GM21360 (cell line): Measurements from ENCODE around the gene ZMIZ2.
"Not testable (repeated sequence)": the region's sequence is repeated elsewhere in the genome, so short reads cannot be mapped to it uniquely, and the experiment has no call there.

ENCODE experiments used
- ATAC-seq: cut with Tn5 transposase; IDR thresholded peaks from one replicate; pipeline ENCODE4 v1.9.1; 2021; ENCODE audit warnings: mild to moderate bottlenecking, moderate library complexity; ENCODE audit not compliant: unreplicated experiment

ZMIZ2 gene

DNA sequence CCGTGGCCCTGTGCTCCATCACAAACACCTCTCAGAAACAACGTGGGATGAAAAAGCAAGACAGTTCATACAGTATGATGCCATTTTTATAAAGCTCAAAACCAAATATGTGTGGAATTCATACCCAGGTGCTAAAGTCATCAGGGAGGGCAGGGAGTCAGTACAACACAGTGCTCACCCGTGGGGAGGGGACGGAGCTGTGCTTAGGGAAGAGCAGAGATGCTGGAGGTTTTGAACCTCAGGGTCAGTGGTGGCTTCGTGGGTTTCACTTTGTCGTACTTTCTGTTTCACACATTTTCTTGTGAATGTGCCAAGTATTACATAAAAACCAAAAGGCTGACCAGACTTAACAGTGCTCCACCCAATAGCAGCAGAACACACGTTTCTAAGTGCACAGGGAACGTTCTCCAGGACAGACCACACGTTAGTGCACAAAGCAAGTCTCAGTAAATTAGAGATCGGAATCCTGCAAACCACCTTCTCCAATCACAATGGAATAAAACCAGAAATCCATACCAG is 21.2 kb downstream of the ZMIZ2 start:
- no peak for ATAC-seq

DNA sequence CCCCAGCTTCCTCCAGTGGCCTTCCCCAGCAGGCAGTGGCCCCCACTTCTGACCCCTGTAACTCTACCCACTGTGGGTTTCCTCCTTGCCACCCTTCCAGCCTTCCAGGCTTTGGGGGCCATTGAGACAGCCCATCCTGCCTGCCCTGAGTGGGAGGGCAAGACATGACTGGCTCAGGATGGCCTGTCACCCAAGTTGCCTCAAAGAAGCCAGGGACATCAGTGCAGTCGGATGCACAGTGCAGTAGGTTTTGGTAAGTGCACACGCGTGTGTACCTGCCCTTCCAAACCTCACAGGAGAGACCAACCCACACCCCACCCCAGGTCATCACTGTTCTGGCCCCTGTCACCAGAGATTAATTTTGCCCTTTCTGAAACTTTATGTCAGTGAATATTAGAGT is 22.7 kb downstream of the ZMIZ2 start:
- ATAC-seq = no peak

DNA sequence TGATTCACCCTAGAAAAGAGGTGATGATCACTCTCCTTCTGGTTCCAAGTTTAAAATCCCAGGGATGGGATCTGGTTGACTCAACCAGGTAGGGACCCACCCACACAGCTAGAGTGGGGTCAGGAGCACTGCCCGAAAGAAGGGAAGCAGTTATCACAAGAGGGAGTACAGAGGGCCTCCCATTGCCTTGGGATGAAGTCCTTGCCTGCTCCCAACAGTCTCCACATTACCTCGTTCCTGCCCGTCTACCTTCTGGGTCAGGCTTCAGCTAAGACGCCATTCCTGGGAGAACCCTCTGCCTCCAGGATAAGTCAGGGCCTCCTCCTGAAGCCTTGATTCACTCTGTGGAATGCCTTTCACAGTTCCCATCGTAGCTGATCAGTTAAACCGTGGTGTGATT is 23.8 kb downstream of the ZMIZ2 start:
- ATAC-seq = no peak

DNA sequence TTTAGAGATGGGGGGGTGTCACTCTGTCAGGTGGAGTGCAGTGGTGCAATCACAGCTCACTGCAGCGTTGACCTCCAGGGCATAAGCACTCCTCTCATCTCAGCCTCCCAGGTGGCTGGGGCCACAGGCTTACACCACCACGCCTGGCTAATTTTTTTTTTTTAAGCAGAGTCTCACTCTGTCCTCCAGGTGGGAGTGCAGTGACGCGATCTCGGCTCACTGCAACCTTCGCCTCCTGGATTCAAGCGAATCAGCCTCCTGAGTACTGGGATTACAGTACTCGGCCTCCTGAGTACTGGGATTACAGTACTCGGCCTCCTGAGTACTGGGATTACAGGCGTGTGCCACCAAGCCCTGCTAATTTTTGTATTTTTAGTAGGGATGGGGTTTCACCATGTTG is 24.2 kb downstream of the ZMIZ2 start:
- no peak for ATAC-seq

DNA sequence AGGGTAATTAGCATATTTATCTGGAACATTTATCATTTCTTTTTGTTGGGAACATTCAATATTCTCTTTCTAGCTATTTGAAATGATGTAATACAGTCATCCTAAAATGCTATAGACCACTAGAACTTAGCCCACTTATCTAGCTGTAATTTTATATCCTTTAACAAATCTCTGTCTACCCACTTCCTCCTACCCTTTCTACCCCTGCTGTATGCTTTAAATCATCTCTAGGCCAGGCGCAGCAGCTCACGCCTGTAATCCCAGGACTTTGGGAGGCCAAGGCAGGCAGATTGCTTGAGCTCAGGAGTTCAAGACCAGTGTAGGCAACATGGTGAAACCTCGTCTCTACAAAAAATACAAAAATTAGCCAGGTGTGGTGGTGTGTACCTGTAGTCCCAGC is 25.8 kb downstream of the ZMIZ2 start:
- ATAC-seq = not testable (repeated sequence)

DNA sequence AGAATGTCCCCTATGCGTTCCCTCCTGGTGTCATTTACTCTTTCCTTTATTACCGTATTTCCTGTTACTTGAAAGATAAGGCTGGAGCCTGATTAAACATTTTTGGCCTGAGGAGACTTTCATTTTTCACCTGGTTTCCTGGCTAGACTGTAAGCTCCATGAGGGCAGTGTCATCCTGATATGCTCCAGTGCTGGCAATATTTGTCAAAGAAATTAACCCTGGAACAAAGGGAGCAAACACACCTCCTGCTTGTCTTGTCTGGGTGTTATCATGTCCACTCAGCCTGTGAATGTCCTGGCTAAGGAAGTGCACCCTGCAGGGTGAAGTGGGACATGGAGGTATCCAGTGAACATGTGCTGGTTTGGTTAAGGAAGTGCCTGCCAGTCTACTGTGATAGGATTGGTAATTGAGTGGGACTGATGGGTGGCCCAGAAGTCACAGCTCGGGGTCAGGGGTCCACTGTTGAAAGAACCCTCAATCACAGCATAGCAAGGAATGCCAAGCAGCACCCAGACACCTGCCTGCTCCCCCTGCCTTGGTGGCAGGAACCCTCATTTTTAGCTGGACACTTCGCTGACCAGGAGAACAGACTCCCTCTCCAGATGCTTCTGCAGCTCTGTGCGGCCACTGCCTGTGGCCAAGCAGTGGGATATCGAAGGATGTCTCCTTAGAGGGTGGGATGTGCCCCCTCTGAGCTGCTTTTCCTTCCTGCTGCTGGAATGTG is 26.9 kb downstream of the ZMIZ2 start:
- ATAC-seq = no peak

DNA sequence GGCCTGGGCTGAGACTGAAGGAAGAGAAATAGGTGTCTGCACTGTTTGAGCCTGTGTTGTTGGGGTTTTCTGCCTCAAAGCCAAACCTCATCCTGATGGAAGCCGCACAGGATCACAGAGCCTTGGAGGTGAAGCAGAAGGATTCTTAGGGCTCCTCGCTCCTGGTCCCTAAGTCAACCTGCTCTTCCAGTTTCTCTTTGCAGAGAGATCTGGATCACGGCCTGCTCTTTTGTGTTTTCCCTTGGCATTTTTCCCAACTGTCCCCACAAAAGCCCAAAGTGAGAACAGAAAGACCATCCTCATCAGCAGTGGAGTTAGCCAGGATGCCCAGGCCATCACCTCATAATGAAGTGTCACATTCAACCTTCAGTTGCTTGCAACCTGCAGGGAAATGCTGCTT is 27.6 kb downstream of the ZMIZ2 start:
- no peak for ATAC-seq

DNA sequence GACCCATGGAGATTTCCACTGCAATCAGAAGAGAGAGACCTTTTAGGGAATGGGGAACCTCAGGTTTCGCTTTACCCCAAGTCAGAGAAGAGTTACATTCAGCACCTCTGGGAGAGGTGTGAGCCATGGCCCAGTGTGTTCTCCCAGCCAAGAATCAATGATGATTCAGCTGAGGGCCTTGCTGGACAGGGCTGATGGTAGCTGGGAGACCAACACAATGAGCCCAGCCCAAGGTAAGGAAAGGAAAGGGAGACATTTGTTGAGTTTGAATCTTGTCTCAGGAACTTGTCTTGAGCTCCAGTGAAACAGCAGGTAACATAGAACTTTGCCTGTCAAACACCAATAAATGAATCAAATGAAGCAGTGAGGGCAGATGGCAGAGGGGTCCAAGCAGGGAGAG is 33.8 kb downstream of the ZMIZ2 start:
- ATAC-seq = no peak

DNA sequence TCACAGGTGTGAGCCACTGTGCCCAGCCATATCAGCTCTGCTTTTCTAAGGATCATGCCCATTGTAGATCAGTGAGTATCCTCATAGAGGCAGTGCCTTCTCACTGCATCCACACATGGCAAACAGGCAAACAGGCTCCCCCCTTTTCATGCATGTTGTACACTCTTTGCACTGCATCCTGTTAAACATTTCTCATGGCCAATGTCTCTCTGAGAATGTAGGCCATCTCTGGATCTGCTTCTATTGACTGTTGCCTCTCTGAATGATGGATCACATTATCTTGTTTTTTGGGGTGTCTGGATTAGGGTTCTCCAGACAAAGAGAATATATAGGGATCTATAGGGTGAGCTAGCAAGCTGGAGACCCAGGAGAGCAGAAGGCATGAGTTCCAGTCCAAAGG is 34.8 kb downstream of the ZMIZ2 start:
- no peak for ATAC-seq

DNA sequence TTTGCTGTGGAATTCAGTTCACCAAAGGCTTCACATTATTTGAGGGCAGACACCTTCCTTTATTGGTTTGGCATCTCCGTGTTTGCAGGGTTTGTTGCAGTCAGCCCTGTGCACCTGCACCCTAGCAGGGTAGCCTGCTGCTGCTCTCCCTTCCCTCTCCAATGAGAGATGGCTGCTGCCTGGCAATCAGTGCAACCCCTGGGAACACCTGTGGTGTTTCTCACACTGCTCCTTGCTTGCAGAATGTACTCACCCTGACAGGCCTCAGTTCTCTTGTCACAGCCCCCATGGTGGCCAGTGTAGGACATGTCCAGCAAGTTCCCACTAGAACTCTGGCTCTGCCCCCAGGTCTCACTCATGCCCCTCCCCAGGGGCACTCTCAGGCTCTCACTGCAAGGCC is 35.7 kb downstream of the ZMIZ2 start:
- ATAC-seq = no peak

DNA sequence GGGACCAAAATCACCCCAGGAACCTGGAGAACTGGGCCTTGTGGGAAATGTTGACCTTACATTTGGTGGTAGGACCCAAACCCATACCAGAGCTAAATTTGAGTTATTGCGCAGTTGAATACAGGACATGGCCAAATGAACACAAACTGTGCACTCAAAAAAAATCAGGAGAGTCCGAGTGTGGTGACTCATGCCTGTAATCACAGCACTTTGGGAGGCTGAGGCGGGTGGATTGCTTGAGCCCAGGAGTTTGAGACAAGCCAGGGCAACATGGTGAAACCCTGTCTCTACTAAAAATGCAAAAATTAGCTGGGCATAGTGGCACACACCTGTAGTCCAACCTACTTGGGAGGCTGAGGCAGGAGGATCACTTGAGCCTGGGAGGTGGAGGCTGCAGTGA is 36.6 kb downstream of the ZMIZ2 start:
- not testable (repeated sequence) for ATAC-seq

DNA sequence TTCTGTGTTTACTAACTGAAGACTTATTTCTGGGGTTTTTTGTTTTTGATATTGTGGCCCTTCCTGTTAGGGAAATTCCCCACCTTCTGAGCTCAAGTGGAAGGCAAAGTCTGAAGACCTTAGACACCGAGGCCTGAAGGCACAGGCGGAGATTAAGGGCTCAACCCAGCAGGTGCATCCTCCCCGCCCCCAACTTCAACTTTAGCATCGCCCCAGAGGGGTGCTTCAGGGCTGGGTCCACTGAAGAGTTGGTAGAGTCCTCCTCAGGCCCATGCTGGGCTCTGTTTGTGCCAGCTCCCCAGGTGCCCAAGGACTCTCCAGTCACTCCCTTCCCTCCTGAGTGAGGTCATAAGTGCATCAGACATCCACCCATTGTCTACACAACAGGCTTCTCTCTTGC is 38.4 kb downstream of the ZMIZ2 start:
- no peak for ATAC-seq

DNA sequence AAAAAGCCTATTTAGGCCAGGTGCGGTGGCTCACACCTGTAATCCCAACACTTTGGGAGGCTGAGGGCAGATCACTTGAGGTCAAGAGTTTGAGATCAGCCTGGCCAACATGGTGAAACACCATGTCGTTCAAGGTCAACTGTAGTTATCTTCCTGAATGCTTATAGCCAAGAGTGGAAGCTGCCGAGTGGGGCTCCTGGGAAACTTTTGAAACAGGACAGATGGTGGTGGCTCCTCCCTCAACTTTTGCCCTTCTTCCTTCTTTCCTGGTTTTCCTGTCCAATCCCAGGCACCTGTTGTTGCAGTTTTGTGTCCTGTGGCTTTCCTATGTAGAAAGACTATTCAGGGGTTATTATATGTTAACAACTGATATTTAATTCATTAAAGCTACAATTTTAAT is 39.1 kb downstream of the ZMIZ2 start:
- no peak for ATAC-seq

DNA sequence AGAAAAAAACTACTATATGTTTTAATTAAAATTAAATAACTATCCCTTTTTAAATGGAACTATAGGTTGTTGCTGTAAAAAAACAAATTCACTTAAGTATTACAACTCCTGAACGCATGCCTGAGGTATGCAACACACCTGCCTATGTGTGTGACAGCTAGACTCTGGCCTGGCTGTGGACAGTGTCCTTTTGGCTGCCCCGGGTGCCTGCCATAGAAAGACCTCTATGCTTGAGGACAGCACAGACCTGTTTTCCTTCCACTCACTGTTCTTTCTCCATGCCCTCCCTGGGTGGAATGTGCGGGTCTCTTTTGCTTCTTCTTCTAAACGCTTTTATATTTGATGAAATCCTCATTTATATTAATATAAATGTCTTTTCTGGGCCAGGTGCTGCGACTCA is 41.3 kb downstream of the ZMIZ2 start:
- no peak for ATAC-seq

DNA sequence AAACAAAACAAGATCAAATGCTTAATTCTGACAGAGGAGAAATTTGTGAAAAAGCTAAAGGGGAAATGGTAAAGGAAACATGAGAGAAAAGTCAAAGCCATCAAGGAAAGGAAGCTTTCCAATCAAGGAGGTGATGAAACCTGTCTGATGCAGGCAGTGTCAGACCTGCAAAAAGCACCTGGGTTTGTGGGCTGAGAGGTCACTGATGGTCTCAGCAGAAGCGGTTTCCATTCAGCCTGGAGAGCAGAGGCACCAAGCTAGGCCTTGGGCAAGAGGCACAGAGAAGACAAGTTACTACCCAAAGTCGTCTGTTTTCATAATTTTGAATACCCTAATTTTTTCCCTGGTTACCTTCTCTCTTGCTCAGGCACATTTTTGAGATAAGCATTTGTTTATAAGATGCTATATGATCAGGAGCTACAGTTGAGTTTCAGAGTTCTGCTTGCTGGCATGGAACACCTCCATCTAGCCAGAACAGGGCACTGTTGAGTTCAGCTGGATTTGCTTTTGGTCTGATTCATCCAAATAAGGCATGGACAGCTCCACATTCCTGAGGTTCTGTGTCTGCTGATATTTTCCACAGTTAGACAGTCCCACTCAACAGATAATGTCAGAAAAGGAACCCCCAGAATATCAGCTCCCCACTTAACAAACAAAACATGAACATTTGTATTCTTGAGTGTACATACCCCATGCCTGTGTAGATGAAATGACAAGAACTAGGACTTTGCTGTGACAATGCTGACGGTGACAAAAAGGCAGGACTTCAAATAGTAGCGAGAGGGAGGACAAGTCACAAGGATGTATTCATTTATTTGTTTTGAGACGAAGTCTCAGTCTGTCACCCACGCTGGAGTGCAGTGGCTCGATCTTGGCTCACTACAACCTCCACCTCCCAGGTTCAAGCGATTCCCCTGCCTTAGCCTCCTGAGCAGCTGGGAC is 42.9 kb downstream of the ZMIZ2 start:
- ATAC-seq = no peak

DNA sequence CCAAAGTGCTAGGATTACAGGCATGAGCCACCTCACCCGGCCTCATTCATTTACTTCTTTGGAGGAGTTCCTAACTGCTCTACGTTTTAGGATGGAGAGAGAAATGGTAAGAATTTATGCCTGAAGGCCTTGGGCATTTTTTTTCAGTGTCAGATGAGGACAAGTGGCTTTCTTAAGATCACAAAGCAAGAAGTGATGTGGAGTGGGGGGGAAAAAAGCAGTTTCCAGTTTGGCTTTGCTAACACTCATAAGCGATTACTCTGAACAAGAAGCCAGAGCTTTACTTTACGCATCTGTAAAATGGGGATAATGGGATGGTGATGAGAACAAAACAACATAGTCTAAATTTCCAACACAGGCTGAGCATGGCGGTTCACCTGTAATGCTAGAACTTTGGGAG is 45.3 kb downstream of the ZMIZ2 start:
- no peak for ATAC-seq

DNA sequence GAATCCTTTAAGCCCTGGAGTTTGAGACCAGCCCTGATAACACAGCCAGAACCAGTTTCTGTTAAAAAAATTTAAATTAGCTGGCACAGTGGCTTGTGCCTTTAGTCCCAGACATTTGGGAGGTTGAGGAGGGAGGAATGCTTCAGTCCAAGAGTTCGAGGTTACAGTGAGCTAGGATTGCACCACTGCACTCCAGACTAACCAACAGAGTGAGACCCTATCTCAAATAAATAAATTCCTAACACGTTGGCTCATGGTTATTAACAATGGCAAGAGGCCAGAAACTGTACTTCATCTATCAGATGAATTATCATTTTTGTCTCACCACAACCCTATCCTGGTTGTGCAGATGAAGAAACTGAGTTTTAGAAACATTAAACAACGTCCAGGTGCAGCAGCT is 45.7 kb downstream of the ZMIZ2 start:
- ATAC-seq = no peak

DNA sequence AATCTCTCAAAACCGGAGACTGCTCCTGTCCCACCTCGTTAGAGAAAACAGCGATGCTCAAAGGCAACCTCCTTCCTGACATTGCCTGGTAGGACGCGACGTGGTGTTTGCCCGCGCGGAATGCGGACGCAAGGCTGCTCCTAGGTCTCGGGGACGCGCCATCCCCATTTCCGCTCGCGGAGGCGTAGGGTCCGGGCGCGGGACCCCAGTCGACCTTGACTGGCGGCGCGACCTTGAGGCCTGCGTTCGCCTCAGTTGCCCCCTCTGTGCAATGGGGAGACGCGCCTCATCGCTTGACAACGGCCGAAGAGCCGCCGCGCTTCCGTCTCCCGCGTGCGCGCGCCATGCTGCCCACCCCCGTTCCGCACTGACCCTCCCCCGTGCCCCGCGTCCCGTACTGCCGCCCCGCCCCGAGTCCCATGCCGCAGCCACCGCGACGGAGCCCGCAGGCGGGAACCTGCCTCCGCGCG is 47.4 kb downstream of the ZMIZ2 start:
- peak; percentile 17 for ATAC-seq

DNA sequence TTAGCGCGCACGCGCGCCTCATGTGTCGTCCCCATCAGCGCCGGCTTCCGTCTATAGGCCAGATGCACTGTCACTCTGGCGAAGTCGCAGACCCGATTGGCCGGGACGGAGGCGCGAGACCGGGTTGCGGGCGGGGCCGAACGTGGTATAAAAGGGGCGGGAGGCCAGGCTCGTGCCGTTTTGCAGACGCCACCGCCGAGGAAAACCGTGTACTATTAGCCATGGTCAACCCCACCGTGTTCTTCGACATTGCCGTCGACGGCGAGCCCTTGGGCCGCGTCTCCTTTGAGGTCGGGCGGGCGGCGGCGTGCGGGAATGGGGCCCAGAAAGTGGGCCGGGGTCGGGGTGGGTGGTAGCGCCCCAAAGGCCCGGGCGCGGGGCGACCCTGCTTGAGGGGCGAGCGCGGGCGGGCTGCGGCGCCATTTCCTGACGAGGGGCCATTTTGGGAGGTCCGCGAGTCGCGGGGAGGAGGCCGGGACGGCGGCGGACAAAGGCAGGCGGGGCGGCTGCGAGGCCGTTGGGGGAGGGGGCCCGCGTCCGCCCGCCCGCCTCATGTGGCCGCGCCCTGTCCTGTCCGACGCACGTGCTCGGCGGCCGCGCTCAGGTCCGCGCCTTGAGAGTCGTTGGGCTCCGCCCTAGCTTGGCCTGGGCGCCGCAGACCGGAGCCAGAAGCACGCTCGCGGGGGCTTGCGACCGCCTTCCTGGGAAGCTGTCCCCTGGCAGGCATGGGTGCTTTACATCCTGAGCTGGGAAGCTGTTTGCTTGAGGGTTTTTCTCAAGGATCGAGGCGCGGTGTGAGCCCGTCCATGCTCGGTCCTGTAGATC is 48.1 kb downstream of the ZMIZ2 start, which contains the start of gene PPIA:
TSS of gene PPIA (plus strand) at position 178 of the 825 bp plus-strand sequence. CDS start at position 222, 44 bp downstream.
- peak; percentile 78 for ATAC-seq

DNA sequence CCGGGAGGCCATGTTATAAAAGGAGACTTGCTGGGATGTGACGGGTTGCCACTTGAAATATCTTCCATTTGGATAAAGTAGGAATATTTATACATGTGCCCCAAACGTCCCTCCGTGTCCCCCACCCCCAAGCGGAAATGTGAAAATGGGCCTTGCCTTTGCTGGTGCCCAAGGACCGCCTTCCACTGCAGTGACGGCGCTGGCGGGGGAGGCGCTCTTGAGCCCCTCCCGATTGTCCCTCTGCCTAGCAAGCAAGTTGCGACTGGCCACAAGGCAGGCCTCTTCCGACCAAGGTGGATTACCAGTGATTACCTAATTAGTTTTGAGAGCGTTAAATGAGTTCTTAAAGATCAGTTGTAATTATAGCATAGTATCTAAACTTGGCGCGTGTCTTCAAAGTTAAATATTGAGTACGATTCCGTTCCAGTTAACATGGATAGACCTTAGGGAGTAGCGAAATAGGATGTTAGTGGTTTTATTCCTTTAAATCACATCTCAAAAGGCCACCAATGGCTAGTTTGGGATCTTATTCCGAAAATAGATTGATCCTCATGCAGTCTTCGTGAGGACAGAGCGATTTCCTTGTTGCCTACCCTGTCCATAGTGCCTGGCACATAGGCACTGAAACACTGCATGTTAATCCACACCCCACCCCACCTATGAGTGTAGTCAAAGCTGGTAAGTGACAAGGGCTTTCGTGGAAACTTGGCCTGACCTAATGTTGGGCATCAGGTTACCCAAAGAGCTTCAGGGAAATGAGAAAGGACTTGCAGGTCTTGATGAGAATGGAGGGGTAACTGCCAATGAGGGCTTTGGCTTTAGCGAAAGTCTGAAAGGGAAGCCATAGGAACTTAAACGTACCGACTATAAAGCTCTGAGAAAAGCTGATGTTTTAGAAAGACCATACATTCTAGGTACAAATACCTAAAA is 48.9 kb downstream of the ZMIZ2 start:
- peak; percentile 43 for ATAC-seq
